Fibroblast of skin of left biceps (primary cell): ENCODE measurements around the gene PPP1R9A.

Experiments used
- DNase-seq, 2 experiments: peaks; one replicate each; pipeline ENCODE4 v3.0.0-alpha.2; 2013; ENCODE audit warnings: low read depth in 2 of 2

PPP1R9A gene

GRCh38 chr7:94909179-94909466, 1.7 kb downstream of the PPP1R9A start:
- DNase-seq = no peak

GRCh38 chr7:94912085-94912484, 4.7 kb downstream of the PPP1R9A start:
- DNase-seq = no peak

- no peak for DNase-seq
Observed at GRCh38 chr7:94913391-94913790, 6.0 kb downstream of the PPP1R9A start.

- no peak for DNase-seq
Observed at GRCh38 chr7:94921911-94922310, 14.5 kb downstream of the PPP1R9A start.

GRCh38 chr7:94922457-94922856, 15.1 kb downstream of the PPP1R9A start:
- no peak for DNase-seq

- DNase-seq = no peak
Observed at GRCh38 chr7:94923412-94923811, 16.0 kb downstream of the PPP1R9A start.

GRCh38 chr7:94928168-94928707, 20.8 kb downstream of the PPP1R9A start:
- no peak for DNase-seq

GRCh38 chr7:94933256-94933990, 26.0 kb downstream of the PPP1R9A start:
- DNase-seq = no peak

GRCh38 chr7:94939395-94939794, 32.0 kb downstream of the PPP1R9A start:
- no peak for DNase-seq

GRCh38 chr7:94940241-94940640, 32.8 kb downstream of the PPP1R9A start:
- DNase-seq = no peak

GRCh38 chr7:94941844-94942632, 34.6 kb downstream of the PPP1R9A start:
- DNase-seq = no peak

GRCh38 chr7:94943134-94943533, 35.7 kb downstream of the PPP1R9A start:
- DNase-seq = no peak

- DNase-seq = no peak
Observed at GRCh38 chr7:94949532-94949931, 42.1 kb downstream of the PPP1R9A start.

- DNase-seq = no peak
Observed at GRCh38 chr7:94955807-94956206, 48.4 kb downstream of the PPP1R9A start.

- no peak for DNase-seq
Observed at GRCh38 chr7:94957061-94957460, 49.7 kb downstream of the PPP1R9A start.

- DNase-seq = no peak
Observed at GRCh38 chr7:94962661-94963060, 55.3 kb downstream of the PPP1R9A start.

- DNase-seq = no peak
Observed at GRCh38 chr7:94969434-94970084, 62.2 kb downstream of the PPP1R9A start.

GRCh38 chr7:94970085-94970576, 62.7 kb downstream of the PPP1R9A start:
- DNase-seq = no peak

GRCh38 chr7:94971051-94971867, 63.9 kb downstream of the PPP1R9A start:
- peak; percentile 32 to 40 for DNase-seq

- peak; percentile 15 to 18 for DNase-seq
Observed at GRCh38 chr7:94972296-94972695, 64.9 kb downstream of the PPP1R9A start.

GRCh38 chr7:94973844-94974243, 66.5 kb downstream of the PPP1R9A start:
- DNase-seq = no peak

- DNase-seq = no peak
Observed at GRCh38 chr7:94974423-94974822, 67.0 kb downstream of the PPP1R9A start.
